Measurements from ENCODE around the gene SLC4A1.

- no peak for TF ChIP-seq POLR2A (IDR thresholded peaks at IDR 0.05; ENCODE audit: low read length)
- no peak for TF ChIP-seq GATA1 (IDR thresholded peaks at IDR 0.05; ENCODE audit: low read depth, low read length)
Observed at GRCh38 chr17:44267165-44267455, 825 bp downstream of the SLC4A1 start.

Data from erythroblast (primary cell).